Embryonic facial prominence (tissue), 1 donor: ENCODE data around the gene ENKUR.

Source experiments
- DNase-seq: peaks from one replicate; pipeline ENCODE4 v3.0.0-alpha.2; 2016; ENCODE audit errors: extremely low spot score

The ENKUR gene, protein sequence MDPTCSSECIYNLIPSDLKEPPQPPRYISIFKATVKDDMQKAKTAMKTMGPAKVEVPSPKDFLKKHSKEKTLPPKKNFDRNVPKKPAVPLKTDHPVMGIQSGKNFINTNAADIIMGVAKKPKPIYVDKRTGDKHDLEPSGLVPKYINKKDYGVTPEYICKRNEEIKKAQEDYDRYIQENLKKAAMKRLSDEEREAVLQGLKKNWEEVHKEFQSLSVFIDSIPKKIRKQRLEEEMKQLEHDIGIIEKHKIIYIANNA

DNA sequence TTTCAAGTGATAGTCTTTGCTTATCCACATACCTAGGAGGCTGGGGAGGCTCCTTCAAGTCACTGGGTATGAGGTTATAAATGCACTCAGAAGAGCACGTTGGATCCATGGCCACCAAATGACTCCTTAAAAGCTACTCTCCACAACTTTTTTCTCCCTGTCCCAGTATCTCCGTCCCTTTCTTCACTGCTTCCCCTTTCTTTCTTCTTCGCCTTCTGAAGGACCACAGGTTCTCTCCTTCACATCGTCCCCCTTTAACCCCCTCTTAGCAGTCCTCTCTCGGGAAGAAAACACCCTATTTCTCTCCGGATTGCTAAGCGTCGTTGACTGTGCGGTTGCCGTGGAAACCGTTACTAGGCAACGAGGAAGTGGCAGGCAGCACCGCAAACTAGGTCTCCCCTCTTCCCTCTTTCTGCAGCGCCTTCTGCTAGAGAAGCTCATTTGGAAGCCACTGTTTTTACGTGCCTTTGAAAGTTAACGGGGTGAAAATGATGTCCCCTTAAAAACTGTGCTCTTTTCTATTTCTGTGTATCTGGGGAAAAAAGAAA is at the start of gene ENKUR:
Gene ENKUR, minus strand, starts transcription at position 331 of the 548 bp plus-strand sequence. Its CDS starts 222 bp downstream, at position 109.
- DNase-seq = peak; percentile 84

DNA sequence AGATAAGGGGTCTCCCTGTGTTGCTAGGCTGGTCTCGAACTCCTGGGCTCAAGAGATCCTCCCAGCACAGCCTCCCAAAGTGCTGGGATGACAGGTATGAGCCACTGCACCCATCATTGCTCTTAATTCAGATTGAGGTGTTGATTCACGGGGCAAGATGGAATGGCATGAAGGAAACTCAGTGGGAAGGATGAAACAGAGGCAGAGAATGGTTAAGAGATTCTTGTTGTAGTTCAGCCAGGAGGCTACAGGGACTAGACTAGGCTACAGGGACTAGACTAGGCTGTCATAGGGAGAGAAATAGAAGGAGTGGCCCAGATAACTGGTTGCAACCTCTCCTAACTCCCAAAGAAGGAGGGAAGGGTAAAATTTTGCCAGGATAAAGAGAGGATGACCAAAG is 48.4 kb upstream of the ENKUR start:
- DNase-seq = no peak

DNA sequence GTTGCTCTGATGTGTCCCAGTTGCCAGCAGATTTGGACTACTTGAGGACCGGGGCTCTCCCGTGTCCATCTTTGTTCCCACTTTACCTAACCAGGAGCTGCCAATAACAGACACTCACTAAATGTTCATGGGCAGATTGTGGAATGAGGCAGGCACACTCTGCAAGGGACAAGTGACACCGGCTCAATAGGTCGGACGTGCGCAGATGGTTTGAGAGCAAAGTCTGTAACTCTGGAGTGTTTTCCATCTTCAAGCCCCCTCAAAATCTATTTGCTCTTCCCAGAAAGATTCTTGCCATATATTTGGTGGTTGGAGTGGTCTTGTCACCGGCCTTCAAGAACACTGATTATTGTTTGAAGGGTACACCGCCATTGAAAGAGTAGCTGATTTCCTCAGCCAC is 47.7 kb upstream of the ENKUR start:
- no peak for DNase-seq

DNA sequence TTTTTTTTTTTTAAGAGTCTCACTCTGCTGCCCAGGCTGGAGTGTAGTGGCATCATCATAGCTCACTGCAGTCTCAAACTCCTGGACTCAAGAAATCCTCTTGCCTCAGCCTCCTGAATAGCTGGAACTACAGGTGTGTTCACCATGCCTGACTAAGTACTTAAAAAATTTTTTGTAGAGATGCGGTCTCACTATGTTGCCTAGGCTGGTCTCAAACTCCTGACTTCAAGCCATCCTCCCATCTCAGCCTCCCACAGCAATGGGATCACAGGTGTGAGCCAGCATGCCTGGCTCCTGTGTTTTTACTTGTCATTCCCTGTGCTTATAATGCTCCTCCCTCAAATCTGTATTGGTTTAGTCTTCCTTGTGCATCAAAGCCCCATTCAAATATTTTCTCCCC is 47.2 kb upstream of the ENKUR start:
- no peak for DNase-seq

DNA sequence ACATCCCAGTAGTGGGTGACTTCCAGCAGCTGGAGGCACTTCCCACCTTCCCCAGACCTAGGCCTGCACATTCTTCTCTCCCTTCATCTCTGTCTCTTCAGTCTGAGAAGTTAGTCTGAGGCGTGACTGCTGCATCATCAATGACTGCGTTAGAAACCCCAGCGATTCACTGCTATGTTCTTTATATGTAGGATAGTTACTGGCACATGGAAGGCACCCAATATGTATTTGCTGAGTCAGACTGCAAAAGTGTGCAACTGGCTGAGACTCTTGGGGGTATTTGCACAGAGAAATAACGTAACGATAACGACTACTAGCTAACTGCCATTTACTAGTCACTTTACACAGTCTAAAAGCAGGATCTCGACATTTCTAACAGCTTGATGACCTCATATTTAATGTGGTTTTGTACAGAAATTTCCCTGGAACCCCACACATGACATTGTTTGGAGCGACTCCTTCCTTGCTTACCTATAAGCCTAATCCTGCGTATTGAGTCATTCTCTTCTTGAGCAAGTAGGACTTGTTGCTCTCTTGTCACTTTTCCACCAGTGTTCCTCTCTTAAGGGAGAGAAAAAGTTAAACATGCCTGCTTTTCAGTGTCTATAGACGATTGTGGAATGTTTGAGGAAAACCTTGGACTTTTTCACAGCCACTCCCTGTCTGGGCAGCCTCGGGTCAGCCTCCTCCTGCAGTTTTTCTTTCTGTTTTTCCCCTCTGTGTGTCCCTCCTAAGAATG is 45.9 kb upstream of the ENKUR start:
- DNase-seq = no peak

DNA sequence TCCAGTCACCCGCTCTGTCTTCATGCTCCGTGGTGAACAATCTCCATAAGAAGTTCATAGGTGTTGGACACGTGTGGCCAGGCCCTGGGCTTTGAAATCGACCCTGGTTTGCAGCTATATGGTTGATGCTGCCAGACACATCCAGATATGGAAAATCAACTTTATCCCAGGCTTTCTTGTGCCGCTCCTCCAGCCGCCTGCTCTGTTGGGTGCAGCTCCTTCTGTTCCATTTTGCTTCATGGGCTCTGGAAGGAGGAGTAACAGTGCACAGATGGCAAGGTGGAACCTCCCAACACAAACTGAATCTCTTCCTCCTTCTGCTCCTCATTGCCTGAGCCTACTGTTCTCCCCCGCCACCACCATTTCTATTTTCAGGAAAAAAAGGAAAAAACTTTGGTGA is 45.2 kb upstream of the ENKUR start:
- no peak for DNase-seq

DNA sequence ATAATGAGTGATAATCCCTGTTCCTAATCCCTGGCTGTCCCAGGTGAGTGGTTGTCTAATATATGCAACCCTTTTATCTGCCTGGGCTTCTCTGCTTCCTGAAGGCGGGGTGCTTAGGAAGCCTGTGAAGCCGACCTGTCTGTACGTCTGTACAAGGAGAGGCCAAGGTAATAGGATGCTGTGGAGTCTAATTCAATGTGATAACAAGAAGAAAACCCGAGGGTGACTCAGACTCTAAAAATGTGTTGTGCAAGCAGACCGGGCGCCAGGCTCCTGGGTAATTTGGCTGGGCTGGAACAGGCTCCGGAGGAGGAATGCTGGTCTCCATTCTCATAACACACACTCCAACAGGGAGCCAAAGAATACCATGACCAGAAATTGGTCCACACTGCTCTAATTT is 44.0 kb upstream of the ENKUR start:
- DNase-seq = no peak

DNA sequence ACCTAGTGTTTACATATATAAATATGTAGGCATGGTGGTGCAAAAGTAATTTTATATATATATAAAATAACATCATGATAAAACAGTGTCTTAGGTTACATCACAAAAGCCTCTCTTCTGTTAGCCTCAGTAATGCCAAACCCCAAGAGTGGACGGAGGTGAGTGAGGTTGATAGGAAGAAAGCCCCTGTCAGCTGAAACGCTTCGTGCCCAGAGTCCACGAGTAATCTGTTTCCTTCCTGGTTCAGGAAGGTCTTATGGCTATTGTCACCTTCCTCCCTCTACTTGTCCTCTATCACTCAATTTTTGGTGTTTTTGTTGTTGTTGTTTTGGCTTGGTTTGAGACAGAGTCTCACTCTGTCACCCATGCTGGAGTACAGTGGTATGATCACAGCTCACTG is 41.9 kb upstream of the ENKUR start:
- no peak for DNase-seq

DNA sequence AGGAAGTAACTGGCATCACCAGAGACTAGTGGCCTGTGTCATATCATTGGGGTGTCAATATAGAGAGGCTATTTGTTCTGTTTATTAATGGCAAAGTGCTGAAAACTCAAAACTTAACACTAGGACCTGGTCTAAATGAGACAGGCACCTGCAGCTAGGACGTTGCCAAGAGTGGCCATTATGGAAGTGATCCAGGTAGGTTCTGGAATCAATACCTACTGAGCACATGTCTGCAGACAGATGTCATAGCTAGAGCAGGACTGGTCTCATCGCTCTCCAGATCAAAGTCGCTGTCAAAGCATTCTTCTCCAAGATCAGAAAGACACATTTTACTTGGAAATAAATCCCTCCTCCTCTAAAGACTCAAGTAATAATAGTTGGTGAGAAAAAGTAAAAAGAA is 40.8 kb upstream of the ENKUR start:
- DNase-seq = no peak

DNA sequence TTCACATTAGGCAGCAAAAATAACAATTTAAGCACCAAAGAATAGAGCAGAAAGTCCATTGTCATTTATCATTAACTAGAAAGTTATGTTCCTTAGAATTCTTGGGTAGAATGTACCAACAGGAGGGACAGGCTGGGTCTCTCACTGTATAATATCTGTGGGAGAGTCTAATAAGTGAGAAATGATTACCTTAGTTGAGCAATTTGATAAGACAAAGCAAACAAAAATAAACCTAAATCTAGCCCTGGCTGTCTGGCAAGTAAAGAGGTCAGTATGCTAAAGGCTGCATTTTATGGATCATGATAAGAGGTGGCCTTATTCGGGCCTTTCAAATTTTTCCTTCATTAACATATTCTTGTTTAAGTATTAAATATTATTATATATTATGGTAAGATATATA is 36.1 kb upstream of the ENKUR start:
- no peak for DNase-seq

DNA sequence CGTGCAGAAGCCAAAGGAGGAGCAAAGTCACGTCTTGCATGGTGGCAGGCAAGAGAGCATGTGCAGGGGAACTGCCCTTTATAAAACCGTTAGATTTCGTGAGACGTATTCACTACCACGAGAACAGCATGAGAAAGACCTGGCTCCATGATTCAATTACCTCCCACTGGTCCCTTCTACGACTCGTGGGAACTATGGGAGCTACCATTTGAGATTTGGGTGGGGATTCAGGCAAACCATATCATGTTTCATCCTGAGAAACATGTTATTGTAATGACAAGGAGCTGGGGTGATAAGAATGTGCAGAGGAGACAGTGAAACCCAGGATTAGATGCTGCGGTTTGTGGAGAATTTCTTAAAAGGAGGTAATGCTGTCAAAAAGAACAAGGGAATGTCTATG is 34.4 kb upstream of the ENKUR start:
- no peak for DNase-seq

DNA sequence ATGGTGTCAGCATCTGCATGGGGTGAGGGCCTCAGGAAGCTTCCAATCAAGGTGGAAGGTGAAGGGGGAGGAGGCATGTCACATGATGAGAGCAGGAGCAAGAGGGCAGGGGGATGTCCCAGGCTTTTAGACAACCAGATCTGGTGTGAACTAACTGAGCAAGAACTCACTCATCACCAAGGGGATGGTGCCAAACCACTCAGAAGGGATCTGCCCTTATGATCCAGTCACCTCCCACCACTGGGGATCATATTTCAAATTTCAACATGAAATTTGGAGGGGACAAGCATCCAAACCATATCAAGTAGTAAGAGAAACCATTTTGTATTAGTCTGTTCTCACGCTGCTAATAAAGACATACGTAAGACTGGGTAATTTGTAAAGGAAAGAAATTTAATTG is 34.0 kb upstream of the ENKUR start:
- no peak for DNase-seq

DNA sequence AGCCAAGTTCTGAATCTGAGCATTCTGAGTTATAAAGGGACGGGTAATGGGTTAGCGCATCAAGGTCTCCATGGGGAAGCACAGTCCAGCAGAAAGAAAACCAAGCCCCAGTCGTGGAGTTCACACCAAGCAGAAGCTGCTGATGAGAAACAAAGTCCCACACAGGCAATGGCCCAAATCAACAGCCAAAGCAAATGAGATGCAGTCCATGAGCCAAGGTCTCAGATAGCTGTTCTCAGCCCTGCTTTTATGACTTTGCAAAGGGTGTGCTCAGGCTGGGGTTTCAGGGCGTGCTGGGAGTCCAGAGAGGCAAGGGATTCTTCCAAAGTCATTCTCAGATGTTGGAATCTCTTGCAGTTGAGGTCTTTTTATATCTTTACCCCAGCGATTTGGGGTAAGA is 32.5 kb upstream of the ENKUR start:
- no peak for DNase-seq

DNA sequence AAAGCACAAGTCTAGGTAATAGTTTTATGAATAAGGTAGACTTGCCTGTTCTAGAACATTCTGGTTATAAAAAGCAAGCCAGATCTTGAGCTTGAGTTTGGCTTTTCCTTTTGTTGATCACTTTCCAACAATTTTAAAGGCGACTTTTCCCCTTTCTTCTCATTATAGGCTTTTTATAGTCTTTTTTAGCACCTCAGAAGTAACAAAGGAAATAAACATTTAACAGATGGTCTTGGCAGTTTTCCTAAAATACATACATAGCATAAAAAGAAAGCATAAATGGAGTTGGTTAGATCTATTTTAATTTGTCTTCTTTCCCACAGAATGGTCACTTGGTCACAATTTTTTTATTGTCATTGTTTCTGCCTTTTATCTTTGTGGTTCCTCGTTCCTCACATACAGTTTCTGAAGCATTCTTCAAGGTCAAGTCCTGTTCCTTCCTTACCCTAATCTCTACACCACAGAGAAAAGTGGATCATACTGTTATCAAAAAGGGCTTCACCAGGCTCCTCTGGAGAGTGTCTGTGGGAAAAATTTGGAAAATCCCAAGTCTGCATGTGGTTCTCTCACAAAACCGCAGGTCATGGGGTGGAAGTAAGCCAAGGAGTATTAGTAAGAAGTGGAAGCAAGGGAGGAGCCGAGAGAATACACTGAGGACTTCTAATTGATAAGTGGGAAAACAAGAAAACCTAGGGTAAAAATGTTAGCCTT is 31.8 kb upstream of the ENKUR start:
- DNase-seq = no peak

DNA sequence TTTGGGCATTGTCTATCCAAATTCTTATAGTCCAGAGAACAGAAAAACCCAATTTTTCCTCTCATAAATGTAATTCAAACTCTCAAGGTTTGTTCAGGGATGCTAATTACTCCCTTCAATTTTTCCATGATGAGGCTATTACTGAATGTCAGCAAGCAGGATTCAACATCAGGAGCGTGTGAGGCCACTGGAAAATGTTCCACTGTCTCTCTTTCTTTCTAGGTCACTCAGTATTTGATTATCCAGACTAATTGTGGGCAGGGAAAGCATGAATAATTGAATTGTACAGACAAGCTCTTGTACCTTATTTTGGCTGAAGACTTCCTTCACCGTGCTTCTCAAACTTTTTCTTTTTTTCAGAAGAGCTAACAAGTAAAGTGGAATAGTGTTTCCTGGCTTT is 31.1 kb upstream of the ENKUR start:
- no peak for DNase-seq

DNA sequence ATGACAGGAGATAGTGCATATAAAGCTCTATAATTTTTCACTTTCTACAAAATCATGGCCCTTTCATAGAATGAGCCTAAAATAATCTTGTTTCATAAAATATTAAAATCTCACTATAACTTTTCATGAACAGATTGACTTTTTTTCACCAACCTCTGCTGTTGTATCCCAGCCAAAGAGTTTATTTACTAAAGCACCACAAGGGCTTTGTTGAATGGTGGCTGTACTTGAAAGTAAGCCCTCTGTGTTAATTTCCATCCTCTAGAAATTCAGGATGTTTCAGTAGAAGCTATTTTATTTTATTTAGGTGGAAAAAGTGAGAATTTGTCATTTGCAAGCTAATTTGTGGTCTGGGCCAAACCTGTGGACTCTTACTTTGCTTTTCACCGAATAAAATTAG is 30.7 kb upstream of the ENKUR start:
- DNase-seq = no peak

DNA sequence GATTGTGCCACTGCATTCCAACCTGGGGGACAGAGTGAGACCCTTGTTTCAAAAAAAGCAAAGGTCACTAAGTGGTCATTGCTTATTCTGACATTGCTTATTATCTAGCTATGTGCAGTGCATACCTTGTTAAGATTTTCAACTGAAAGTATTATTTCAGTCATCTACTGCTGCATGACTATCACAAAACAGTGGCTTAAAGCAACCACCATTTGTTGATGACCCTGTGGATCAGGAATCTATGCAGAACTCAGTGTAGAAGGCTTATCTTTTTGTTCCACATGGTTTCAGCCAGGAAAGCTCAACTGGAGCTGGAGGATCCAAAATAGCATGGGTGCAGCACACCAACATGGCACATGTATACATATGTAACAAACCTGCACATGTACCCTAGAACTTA is 23.6 kb upstream of the ENKUR start:
- no peak for DNase-seq

DNA sequence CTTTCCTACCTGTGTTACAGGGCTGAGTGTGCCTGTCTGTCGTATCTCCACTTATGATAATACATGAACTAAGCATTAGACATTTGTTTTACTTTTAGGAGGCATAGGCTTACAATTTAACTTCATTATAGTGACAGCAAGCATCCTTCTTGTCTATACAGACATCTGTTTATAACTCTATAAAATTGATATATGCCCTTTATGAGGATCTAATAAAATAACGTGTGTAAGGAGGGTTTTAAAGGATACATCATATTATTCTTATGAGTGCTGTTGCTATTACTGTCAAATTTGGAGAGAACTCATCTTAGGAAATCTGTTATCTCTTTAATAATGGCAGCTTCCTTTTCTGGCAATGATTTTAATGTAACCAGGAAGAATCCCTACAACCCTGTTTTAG is 22.4 kb upstream of the ENKUR start:
- DNase-seq = no peak

DNA sequence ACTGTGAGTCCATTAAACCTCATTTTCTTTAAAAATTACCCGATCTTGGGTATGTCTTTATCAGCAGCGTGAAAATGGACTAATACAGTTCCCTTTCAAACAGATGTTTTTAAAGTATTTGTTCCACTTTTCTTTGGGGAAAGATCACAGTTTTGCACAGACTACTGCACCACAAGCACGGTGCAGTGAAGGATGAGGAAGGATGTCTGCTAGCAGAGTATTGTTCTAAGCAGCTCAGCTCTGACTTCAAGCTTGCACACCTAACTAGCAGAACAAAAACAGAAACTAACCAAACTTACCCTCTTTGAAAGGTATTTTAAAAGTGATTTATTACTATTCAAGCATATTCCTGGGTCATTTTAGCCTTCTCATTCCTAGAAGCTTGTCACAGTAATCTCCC is 20.4 kb upstream of the ENKUR start:
- no peak for DNase-seq

DNA sequence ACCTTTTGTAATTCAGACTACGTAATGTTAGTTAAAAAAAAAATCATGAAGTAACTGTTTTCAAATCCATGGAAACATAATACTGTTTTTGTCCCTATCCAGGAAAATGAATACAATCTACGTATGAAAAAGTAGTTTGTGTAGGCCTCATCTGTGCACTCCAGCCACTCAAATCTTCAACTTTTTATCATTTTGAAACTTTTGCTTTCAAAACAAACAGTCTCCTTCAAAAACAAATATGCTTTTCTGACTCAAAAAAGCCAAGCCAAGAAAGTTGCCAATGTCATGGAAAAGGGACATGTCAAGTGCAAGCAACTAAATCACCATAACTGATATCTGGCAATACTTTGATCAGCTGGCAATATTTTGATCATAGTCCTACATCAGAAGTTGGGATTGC is 13.6 kb upstream of the ENKUR start:
- no peak for DNase-seq

DNA sequence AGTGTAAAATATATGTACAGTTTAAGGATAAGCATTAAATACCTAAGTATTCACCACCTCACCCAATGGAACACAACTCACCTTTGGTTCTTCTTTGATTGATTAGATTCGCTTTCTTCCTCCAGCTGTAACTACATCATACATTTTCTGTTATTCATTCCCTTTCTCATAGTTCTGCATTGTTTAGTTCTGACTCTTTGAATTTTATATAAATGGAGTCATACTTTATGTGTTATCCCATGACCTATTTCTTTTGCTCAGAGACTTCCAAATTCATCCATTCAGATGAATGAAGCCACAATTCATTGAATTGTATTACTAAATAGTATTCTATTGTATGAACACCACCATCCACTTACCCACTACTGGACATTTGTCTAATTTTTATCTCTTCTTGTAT is 12.8 kb upstream of the ENKUR start:
- no peak for DNase-seq

DNA sequence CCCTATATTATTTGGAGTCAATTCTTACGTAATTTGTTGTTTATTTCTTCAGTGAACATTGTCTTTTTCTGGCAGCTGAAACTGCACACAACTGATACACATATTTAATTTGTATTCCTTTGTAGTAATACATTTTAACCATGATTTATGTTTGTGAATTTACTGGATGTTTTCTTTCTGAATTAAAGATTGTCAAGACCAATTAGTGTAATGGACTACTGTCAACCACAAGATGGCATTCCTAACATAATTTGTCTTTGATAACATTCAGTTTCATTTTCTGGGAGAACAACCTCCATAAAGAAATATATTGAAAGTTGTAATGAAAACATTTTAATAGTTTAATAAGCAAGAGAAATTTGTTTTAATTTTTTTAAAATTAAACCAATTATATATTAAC is 10.5 kb upstream of the ENKUR start:
- DNase-seq = no peak

DNA sequence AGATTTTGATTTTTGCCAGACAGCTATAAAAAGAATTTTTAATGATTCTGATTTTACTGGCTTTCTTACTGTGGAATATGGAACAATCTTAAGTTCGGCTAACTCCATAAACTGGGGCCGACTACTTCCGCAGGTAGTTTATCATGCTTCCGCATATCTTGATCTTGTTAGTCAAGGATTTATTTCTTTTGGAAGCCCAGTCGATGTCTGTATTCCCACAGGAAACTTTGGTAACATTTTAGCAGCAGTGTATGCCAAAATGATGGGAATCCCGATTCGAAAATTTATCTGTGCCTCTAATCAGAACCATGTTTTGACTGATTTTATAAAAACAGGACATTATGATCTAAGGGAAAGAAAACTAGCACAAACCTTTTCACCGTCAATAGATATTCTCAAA is 8.6 kb upstream of the ENKUR start:
- DNase-seq = no peak
